GM23248 (cell line): ENCODE data around the gene RNF34.

Experiments used
- EZH2 ChIP-seq: fragments of 200-600 bp; sonication (generic); IDR thresholded peaks from 2 replicates; pipeline ENCODE4 v1.6.1; 2018; ENCODE audit warnings: antibody characterized with exemption, mild to moderate bottlenecking; ENCODE audit not compliant: insufficient read depth, poor library complexity, severe bottlenecking
- EZH2phosphoT487 ChIP-seq: fragments of 200-600 bp; sonication (generic); IDR thresholded peaks from 2 replicates; pipeline ENCODE4 v1.6.1; 2018; ENCODE audit warnings: antibody characterized with exemption, moderate library complexity, mild to moderate bottlenecking, low read depth; ENCODE audit not compliant: insufficient read depth

DNA sequence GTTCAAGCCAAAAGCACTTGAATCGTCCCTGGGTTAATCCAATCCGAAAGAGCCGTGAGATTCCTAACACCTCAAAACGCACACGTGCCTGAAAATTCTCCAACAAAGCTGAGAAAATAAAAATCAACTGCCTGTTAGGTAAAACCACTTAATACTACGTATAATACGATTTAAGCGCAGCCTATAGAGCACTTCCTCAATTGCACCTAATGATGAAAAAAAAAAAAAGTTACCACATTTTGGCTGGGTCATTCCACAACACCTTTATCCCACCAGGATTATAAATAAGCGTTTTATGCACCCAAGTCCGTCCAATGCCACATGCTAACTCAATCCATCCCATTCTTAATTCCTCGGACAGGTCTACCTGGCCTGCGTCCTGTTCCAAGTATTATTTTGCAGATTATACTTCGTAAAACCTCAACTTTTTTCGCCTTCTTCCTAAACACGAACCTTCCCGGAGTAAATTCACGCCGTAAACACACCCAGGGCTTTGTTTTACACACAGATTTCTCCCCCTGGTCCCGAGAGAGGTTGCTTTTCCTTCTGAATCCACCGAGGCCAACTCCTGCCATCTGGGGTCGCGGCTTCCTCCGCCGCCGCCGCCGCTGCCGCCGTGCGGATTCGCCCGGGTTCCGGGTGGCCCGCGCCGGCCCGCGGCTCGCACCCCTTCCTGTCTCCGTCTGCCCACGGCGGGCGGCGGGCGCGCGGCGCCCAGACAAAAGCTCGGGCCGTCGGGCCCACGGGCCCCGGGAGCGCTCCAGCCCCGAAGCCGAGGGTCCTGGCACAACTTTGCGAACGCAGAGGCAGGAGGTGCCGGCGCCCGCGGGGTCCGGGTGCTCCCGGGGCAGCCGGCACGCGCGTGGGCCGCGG lies 66.2 kb downstream of the RNF34 start:
- TF ChIP-seq EZH2 (no peak), EZH2phosphoT487 (no peak)
